Right renal pelvis (tissue), 4 donors: ENCODE results near the gene POLRMT. TPM values are rescaled to one million over a fixed set of nuclear protein-coding genes. Genes with fewer than 3 reads are reported as not detected.
"Not testable (repeated sequence)": the region's sequence is repeated elsewhere in the genome, so short reads cannot be mapped to it uniquely, and the experiment has no call there.

Source experiments
- DNase-seq, 4 donors: peaks; one replicate each; pipeline ENCODE4 v3.0.0-alpha.2; 2013; ENCODE audit warnings: low read depth in 4 of 4, low spot score in 3 of 4, missing footprints in 1 of 4
- polyA plus RNA-seq, 4 donors: library from polyadenylated mRNA; unstranded; fragments of 120-200 nt; gene quantifications; one replicate each; pipeline ENCODE4 v1.2.1, GENCODE V29; 2013; ENCODE audit not compliant: insufficient read length in 4 of 4

The POLRMT gene
- polyA plus RNA-seq, 4 donors = 52.8 to 71.6 (median 57.0) TPM

- no peak for DNase-seq
Observed at GRCh38 chr19:632579-633067, 714 bp downstream of the POLRMT start.

DNA sequence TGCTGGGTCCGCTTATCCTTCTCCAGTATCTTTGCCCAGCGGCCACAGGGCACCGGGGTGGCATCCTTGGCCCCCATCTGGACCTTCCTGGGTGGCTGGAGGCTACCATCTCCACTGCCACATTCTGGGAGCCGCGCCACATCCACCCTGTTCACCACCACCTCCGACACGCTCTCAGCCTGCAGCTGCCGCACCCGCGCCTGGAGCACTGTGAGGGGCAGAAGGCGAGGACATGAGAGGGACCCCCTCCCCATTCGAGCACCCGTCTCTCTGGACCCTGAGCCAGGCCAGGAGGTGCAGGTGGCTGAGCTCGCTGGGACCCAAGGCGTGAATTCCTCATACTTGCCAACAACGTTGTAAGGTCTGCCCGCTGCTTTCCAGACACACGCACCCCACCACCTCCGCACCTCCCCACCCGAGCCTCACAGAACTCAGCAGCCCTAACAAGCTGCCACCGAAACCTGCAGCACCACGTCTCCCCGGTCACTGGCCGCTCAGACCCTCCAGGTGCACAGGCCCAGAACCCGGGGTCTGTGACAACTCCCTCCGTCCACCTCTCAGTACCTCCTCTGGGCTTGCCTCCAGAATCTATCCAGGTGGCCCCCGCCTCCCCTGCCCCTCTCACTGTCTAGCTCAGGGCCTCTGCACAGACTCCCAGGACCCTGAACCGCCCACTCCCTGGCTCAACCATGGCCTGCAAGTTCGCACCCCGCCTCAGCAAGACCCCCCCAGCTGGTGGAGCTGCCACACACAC, 3.2 kb downstream of the POLRMT start:
- no peak for DNase-seq

DNA sequence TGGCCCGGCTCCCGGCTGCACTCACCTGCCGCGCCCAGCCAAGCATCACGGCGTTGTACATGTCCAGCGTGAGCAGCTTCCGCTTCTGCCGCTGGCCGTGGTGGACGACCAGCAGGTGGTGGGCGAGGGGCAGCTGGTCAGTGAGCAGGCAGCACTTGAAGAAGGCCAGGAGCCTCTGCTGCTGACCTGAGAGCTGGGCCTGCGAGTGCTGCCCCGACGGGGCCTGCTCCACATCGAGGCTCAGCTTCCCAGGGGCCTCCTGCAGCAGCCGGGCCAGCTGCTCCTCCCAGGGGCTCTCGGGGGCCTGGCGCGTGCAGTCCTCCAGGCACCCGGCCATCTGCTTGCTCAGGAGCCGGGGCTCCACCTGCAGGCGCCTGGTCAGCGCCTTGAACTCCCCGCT, 3.8 kb downstream of the POLRMT start:
- not testable (repeated sequence) for DNase-seq

- no peak for DNase-seq
Observed at GRCh38 chr19:628168-628567, 5.2 kb downstream of the POLRMT start.

DNA sequence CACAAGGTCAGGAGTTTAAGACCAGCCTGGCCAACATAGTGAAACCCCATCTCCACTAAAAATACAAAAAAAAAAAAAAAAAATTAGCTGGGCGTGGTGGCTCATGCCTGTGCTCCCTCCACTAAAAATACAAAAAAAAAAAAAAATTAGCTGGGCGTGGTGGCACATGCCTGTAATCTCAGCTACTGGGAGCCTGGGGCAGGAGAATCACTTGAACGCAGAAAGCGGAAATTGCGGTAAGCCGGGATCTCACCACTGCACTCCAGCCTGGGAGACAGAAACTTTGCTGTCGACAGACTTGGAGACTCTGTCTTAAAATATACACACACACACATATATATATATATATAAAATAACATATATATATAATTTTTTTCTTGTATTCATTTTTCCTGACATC, 6.8 kb downstream of the POLRMT start:
- DNase-seq = not testable (repeated sequence)

DNA sequence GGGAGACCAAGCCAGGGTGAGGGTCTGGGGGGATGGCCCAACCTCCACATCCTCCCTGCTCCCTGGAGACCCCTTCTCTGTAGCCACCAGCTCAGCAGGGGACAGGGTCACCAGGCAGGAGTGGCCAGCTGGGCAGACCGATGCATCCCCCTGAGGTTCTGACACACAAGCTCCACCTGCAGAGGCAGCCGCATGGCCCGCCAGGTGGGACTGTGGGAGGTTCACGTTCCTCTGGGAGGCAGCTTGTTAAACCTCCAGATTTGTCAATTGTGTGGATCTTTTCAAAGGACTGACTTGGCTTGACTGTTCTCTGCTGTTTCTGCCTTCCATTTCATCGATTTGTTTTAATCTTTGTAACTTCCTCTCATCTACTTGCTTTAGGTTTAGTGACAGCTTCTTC, 8.1 kb downstream of the POLRMT start:
- DNase-seq = no peak

GRCh38 chr19:624433-625109, 8.8 kb downstream of the POLRMT start:
- no peak for DNase-seq

- no peak for DNase-seq
Observed at GRCh38 chr19:623974-624373, 9.4 kb downstream of the POLRMT start.

DNA sequence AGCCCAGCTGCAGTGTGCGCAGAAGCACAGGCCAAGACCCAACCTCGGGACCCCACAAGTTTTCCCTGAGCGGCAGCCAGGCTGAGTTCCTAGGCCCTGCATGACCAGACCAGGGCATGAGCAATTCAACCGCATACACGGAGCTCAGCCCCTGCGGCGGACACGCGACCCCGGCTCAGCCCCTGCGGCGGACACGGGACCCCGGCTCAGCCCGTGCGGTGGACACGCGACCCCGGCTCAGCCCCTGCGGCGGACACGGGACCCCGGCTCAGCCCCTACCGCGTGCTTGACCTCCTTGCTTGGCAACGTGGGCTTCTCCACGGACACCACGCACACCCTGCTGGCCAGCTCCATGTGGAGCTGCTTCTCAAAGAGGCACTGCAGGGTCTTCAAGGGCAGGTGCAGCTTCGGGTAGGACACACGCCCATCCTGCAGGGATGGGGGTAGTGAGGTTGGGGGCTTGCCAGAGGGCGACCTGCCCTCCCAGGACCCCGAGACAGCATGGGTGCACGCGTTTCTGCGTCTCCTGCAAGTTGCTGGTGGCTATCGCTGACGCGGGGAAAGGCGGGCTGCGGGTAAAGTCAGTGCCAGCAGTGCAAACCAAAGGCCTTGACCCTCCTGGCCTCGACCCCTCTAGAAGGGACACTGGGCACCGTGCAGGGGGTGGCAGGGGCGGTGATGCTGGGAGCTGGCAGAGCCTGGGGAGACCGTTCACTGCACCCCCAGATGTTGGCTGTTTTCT, 10.0 kb downstream of the POLRMT start:
- DNase-seq = no peak

GRCh38 chr19:622666-623065, 10.7 kb downstream of the POLRMT start:
- DNase-seq = no peak

- no peak for DNase-seq
Observed at GRCh38 chr19:621819-622218, 11.5 kb downstream of the POLRMT start.

DNA sequence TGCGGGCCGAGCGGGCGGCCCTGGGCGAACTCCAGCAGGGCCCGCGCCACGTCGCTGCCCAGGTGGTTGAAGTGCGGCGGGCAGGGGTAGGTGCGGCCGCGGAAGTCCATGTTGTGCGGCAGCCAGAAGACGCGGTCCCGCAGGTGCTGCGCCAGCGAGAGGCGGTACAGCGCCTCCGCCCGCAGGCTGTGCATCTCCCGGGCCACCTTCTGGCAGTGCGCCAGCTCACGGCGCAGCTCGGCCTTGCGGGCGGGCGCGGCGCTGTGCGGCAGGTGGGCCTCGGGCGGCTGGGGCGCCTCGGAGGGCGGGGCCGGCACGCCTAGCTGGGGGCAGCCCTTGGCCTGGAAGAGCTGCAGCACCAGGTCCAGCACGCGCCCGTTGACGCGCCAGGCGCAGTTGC, 12.1 kb downstream of the POLRMT start:
- not testable (repeated sequence) for DNase-seq

- no peak for DNase-seq
Observed at GRCh38 chr19:620166-620862, 13.0 kb downstream of the POLRMT start.

GRCh38 chr19:619286-620002, 13.9 kb downstream of the POLRMT start:
- no peak for DNase-seq

- no peak for DNase-seq
Observed at GRCh38 chr19:618674-619285, 14.6 kb downstream of the POLRMT start.

DNA sequence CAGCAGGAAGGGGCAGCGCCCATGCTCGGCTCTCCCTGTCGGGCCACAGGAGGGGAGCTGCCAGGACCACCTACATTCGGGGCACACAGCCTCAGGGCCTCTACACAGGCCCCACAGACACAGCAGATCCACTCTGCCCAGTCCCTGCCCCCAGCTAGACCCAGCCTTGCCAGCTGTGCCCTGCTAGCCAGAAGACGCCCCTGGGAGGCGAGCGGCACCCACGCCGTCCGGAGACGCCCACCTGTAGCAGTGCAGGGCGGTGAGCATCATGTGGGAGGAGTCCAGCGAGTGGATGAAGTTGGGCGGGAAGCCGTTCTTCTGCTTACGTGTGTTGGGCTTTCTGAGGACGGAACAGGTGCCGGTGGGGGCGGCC, 15.1 kb downstream of the POLRMT start:
- DNase-seq = no peak

GRCh38 chr19:617551-618246, 15.6 kb downstream of the POLRMT start:
- no peak for DNase-seq

GRCh38 chr19:616747-617526, 16.4 kb downstream of the POLRMT start:
- no peak for DNase-seq
